Mesenchymal stem cell (in vitro differentiated cells and primary cell): ENCODE results near the gene PIKFYVE.
A peak's percentile ranks its signal among the peaks of the same experiment; 100 is the strongest.

Source experiments
- DNase-seq: peaks from one replicate; pipeline ENCODE4 v3.0.0-alpha.2; 2013
- H2AFZ ChIP-seq: one replicate; pipeline ENCODE4 v1.6.1; 2013; ENCODE audit warnings: low read depth, mild to moderate bottlenecking, control low read depth, inconsistent platforms, low read length, moderate library complexity
- H2AK5ac ChIP-seq: 2 replicates; pipeline ENCODE4 v1.6.1; 2013; ENCODE audit warnings: low read length, moderate library complexity, mild to moderate bottlenecking, inconsistent platforms; ENCODE audit not compliant: severe bottlenecking
- H2BK120ac ChIP-seq: one replicate; pipeline ENCODE4 v1.6.1; 2013; ENCODE audit warnings: low read depth, mild to moderate bottlenecking, inconsistent platforms, low read length, moderate library complexity
- H2BK12ac ChIP-seq, 2 experiments: one replicate each; pipeline ENCODE4 v1.6.1; 2013; ENCODE audit warnings: inconsistent platforms in 2 of 2, low read length in 2 of 2, mild to moderate bottlenecking in 2 of 2, moderate library complexity in 2 of 2, control low read depth in 1 of 2
- H2BK15ac ChIP-seq: one replicate; pipeline ENCODE4 v1.6.1; 2013; ENCODE audit warnings: mild to moderate bottlenecking, low read depth, inconsistent platforms; ENCODE audit not compliant: poor library complexity, severe bottlenecking
- H2BK5ac ChIP-seq: 2 replicates; pipeline ENCODE4 v1.6.1; 2013; ENCODE audit warnings: low read depth, mild to moderate bottlenecking, low read length, control low read depth, inconsistent platforms; ENCODE audit not compliant: poor library complexity, severe bottlenecking
- H3K14ac ChIP-seq, 2 experiments: one replicate each; pipeline ENCODE4 v1.6.1; 2013; ENCODE audit warnings: inconsistent platforms in 2 of 2, low read length in 2 of 2, control low read depth in 1 of 2, mild to moderate bottlenecking in 1 of 2, moderate library complexity in 1 of 2
- H3K18ac ChIP-seq, 2 experiments: one replicate each; pipeline ENCODE4 v1.6.1; 2013; ENCODE audit warnings: inconsistent platforms in 2 of 2, low read length in 2 of 2, control low read depth in 1 of 2, low read depth in 1 of 2, mild to moderate bottlenecking in 1 of 2
- H3K23ac ChIP-seq, 2 experiments: one replicate each; pipeline ENCODE4 v1.6.1; 2013; ENCODE audit warnings: inconsistent platforms in 2 of 2, low read length in 2 of 2, mild to moderate bottlenecking in 2 of 2, moderate library complexity in 2 of 2, control low read depth in 1 of 2
- H3K27ac ChIP-seq: 2 replicates; pipeline ENCODE4 v1.5.1; 2013; ENCODE audit warnings: mild to moderate bottlenecking, moderate library complexity, low read length, control low read depth, inconsistent platforms; ENCODE audit not compliant: poor library complexity, severe bottlenecking
- H3K27me3 ChIP-seq, 2 experiments: 2 replicates each; pipeline versions ENCODE4 v1.6.1 to v1.7.0; 2013; ENCODE audit warnings: low read length in 2 of 2, mild to moderate bottlenecking in 2 of 2, moderate library complexity in 2 of 2, control low read depth in 1 of 2, inconsistent platforms in 1 of 2; ENCODE audit not compliant: control insufficient read depth in 1 of 2, insufficient read depth in 1 of 2
- H3K36me3 ChIP-seq, 2 experiments: 2 replicates each; pipeline versions ENCODE4 v1.6.1 to v1.7.0; 2013; ENCODE audit warnings: low read length in 2 of 2, control low read depth in 1 of 2, inconsistent platforms in 1 of 2, low read depth in 1 of 2, mild to moderate bottlenecking in 1 of 2; ENCODE audit not compliant: insufficient read depth in 2 of 2, control insufficient read depth in 1 of 2
- H3K4ac ChIP-seq, 2 experiments: one replicate each; pipeline ENCODE4 v1.6.1; 2013; ENCODE audit warnings: inconsistent platforms in 2 of 2, low read length in 2 of 2, mild to moderate bottlenecking in 2 of 2, moderate library complexity in 2 of 2, control low read depth in 1 of 2, low read depth in 1 of 2
- H3K4me1 ChIP-seq: 2 replicates; pipeline ENCODE4 v1.6.1; 2013; ENCODE audit warnings: low read depth, low read length, control low read depth; ENCODE audit not compliant: control insufficient read depth, insufficient read depth
- H3K4me2 ChIP-seq: 2 replicates; pipeline ENCODE4 v1.6.1; 2013; ENCODE audit warnings: low read length, mild to moderate bottlenecking, inconsistent platforms; ENCODE audit not compliant: poor library complexity, severe bottlenecking
- H3K4me3 ChIP-seq, 2 experiments: 2 replicates each; pipeline versions ENCODE4 v1.5.1 to v1.7.0; 2013; ENCODE audit warnings: low read length in 2 of 2, mild to moderate bottlenecking in 2 of 2, control low read depth in 1 of 2, low read depth in 1 of 2; ENCODE audit not compliant: insufficient read depth in 1 of 2
- H3K79me1 ChIP-seq: replicated peaks from 2 replicates; pipeline ENCODE4 v1.6.1; 2013; ENCODE audit warnings: mild to moderate bottlenecking, control low read depth, low read length, inconsistent platforms; ENCODE audit not compliant: poor library complexity, severe bottlenecking
- H3K9ac ChIP-seq: 2 replicates; pipeline ENCODE4 v1.7.0; 2013; ENCODE audit warnings: mild to moderate bottlenecking, low read length, moderate library complexity
- H3K9me3 ChIP-seq: 2 replicates; pipeline ENCODE4 v1.7.0; 2013; ENCODE audit warnings: mild to moderate bottlenecking, low read length; ENCODE audit not compliant: control insufficient read depth
- H4K8ac ChIP-seq: one replicate; pipeline ENCODE4 v1.6.1; 2013; ENCODE audit warnings: inconsistent platforms, mild to moderate bottlenecking, low read length, moderate library complexity
- H4K91ac ChIP-seq: one replicate; pipeline ENCODE4 v1.6.1; 2013; ENCODE audit warnings: mild to moderate bottlenecking, low read length, inconsistent platforms
- WGBS: methylation state at CpG from one replicate; pipeline ENCODE4 v1.1.7; 2013; ENCODE audit warnings: mixed read lengths; 5-methylcytosine and 5-hydroxymethylcytosine counted together

Gene PIKFYVE

DNA sequence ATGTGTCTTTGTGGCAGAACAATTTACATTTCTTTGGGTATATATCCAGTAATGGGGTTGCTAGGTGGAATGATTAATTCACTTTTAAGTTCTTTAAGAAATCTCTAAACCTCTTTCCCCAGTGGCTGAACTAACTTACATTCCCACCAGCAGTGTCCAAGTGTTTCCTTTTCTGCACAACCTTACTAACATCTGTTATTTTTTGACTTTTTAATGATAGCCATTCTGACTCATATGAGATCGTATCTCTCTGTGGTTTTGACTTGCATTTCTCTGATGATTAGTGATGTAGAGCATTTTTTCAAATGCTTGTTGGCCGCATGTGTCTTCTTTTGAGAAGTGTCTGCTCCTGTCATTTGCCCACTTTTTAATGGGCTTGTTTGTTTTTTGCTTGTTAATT is 97.4 kb downstream of the PIKFYVE start:
- Histone ChIP-seq H3K9me3 (no peaks in the 10 kb centered on the region), H3K27ac (peak overlapping the region; percentile 76), H3K14ac (no peak overlapping the region), H2AK5ac (no peak overlapping the region), H3K23ac (no peak overlapping the region), H3K4me2 (no peak overlapping the region), H4K91ac (no peak overlapping the region), H4K8ac (no peak overlapping the region), H3K18ac (no peak overlapping the region), H3K4me1 (no peaks in the 10 kb centered on the region), H2BK5ac (no peak overlapping the region), H3K4ac (no peak overlapping the region), H2AFZ (no peak overlapping the region), H3K36me3 (peaks cover 0 to 17% of the 10 kb centered on the region in 2 experiments), H2BK120ac (no peak overlapping the region), H2BK15ac (no peak overlapping the region), H3K4me3 (no peak overlapping the region), H3K9ac (no peak overlapping the region), H3K27me3 (no peaks in the 10 kb centered on the region), H2BK12ac (no peak overlapping the region), H3K79me1 (peaks cover 4% of the 10 kb centered on the region)
- 5% methylated on average over 2 of the region's 2 CpGs for WGBS
- peak; percentile 87 for DNase-seq

DNA sequence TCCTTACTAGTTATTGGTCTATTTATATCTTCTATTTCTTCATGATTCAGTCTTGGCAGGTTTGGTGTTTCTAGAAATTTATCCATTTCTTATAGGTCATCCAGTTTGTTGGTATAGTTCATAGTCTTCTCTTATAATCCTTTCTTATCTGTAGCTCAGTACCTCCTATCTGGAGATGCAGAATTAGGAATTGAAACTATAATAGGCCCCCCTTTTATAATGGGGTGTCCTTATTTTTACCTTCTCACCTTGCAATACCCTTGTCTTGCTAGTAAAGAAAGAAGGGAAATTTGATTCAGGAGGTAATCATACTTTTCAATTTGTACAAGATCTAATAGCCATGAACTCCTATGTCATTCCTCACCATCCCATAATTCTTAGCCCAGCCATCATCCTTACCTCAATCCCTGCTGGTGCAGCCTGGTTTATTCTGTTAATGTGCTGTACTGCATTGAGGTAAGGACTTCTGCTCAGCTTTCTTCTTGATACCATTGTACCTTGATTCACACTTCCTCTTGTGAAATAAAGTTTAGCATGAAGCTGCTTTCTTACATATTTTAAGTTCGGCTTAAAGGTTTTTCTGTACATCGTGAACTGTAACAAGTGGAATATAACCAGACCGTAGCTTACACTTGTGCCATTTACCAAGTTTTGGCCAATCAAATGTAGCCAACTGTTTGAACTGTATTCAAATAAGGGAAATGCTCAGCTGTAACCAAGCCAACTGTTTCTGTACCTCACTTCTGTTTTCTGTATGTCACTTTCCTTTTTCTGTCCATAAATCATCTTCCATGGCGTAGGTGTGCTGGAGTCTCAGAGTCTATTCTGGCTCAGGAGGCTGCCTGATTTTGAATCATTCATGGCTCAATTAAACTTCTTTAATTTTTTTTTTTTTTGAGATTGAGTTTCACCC is 100.4 kb downstream of the PIKFYVE start:
- no peaks in the 10 kb centered on the region for H3K36me3 ChIP-seq
- H3K9me3 ChIP-seq = no peaks in the 10 kb centered on the region
- H2AFZ ChIP-seq = no peak overlapping the region
- no peak overlapping the region for H2AK5ac ChIP-seq
- no peak overlapping the region for H2BK5ac ChIP-seq
- H3K4me1 ChIP-seq = no peaks in the 10 kb centered on the region
- no peak overlapping the region for H3K18ac ChIP-seq
- H3K4ac ChIP-seq = no peak overlapping the region
- DNase-seq = no peak
- no peak overlapping the region for H3K27ac ChIP-seq
- H2BK120ac ChIP-seq = no peak overlapping the region
- H3K23ac ChIP-seq = no peak overlapping the region
- no peak overlapping the region for H3K4me3 ChIP-seq
- no peaks in the 10 kb centered on the region for H3K79me1 ChIP-seq
- no peaks in the 10 kb centered on the region for H3K27me3 ChIP-seq
- H2BK12ac ChIP-seq = no peak overlapping the region
- no peak overlapping the region for H4K91ac ChIP-seq
- H3K4me2 ChIP-seq = no peak overlapping the region
- H3K9ac ChIP-seq = no peak overlapping the region
- no peak overlapping the region for H2BK15ac ChIP-seq
- H3K14ac ChIP-seq = no peak overlapping the region
- 97% methylated on average over 3 of the region's 4 CpGs for WGBS
- H4K8ac ChIP-seq = no peak overlapping the region

DNA sequence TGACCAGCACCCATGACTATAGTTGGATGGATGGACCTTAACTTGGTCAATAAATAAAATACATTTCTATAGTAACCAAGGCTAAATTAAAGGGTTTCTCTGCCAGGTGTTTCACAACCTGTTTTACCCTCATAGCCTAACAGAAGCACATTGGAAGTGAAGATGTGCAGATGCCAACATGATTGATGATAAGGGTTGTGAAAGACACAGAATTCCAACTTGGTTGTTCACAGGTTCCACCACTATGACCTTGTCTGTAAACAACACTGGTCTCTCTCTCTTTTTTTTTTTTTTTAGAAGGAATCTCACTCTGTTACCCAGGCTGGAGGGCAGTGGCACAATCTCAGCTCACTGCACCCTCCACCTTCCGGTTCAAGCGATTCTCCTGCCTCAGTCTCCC is 103.0 kb downstream of the PIKFYVE start:
- no peak overlapping the region for H2BK12ac ChIP-seq
- H3K23ac ChIP-seq = no peak overlapping the region
- no peak overlapping the region for H3K4me3 ChIP-seq
- no peaks in the 10 kb centered on the region for H3K36me3 ChIP-seq
- no peaks in the 10 kb centered on the region for H3K4me1 ChIP-seq
- no peak overlapping the region for H4K8ac ChIP-seq
- H2AFZ ChIP-seq = no peak overlapping the region
- H3K14ac ChIP-seq = no peak overlapping the region
- no peak overlapping the region for H3K27ac ChIP-seq
- no peaks in the 10 kb centered on the region for H3K27me3 ChIP-seq
- WGBS = 100% methylated on average over 1 of the region's 2 CpGs
- no peak overlapping the region for H3K4me2 ChIP-seq
- no peak overlapping the region for H3K9ac ChIP-seq
- H2BK120ac ChIP-seq = no peak overlapping the region
- H3K9me3 ChIP-seq = no peaks in the 10 kb centered on the region
- H3K18ac ChIP-seq = no peak overlapping the region
- H3K79me1 ChIP-seq = no peaks in the 10 kb centered on the region
- peak; percentile 58 for DNase-seq
- H4K91ac ChIP-seq = no peak overlapping the region
- H3K4ac ChIP-seq = no peak overlapping the region
- no peak overlapping the region for H2AK5ac ChIP-seq
- H2BK15ac ChIP-seq = no peak overlapping the region
- no peak overlapping the region for H2BK5ac ChIP-seq

DNA sequence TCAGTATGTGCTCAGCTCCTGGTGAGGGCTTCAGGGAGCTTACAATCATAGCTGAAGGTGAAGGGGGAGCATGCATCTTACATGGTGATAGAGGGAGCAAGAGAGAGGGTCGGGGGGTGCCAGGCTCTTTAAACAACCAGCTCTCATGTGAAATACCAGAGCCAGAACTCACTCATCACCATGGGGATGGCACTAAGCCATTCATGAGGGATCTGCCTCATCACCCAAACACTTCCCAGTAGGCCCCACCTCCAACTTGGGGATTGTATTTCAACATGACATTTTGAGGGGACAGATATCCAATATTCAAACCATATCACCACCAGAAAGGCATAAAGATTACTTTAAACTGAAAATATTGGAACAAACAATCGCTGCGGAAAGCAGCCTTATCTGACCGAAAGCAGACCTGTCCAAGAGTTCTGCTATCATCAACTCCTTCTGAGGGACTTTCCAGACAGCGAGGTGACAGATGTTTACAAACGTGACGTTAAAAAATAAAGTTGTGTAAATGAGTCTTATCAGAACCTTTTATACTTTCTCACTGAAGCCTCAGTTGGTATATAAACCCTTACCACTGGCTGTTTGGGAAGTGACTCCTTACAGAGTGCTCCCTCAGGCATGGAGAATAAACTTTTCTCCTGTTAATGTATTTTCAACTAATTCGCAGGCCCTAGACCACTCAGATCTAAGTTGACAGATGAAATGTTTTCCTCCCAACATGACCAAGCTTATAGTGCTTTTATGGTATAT is 105.0 kb downstream of the PIKFYVE start:
- 92% methylated on average over 5 of the region's 8 CpGs for WGBS
- no peaks in the 10 kb centered on the region for H3K9me3 ChIP-seq

More for the DNA sequence above, 105.0 kb downstream of the PIKFYVE start:
- H3K36me3 ChIP-seq = no peaks in the 10 kb centered on the region
- no peak overlapping the region for H3K4ac ChIP-seq
- no peaks in the 10 kb centered on the region for H3K79me1 ChIP-seq
- peaks cover 0 to 6% of the 10 kb centered on the region in 2 experiments for H3K27me3 ChIP-seq
- no peak overlapping the region for H2BK120ac ChIP-seq
- H2BK12ac ChIP-seq = no peak overlapping the region
- no peak overlapping the region for H3K4me2 ChIP-seq
- no peak overlapping the region for H2AK5ac ChIP-seq
- H2BK15ac ChIP-seq = no peak overlapping the region
- H3K14ac ChIP-seq = no peak overlapping the region
- no peak overlapping the region for H3K18ac ChIP-seq
- no peak for DNase-seq
- no peak overlapping the region for H4K91ac ChIP-seq
- no peak overlapping the region for H2BK5ac ChIP-seq
- no peak overlapping the region for H3K23ac ChIP-seq
- no peaks in the 10 kb centered on the region for H3K4me1 ChIP-seq
- H2AFZ ChIP-seq = no peak overlapping the region
- H4K8ac ChIP-seq = no peak overlapping the region
- H3K4me3 ChIP-seq = no peak overlapping the region
- H3K9ac ChIP-seq = no peak overlapping the region
- H3K27ac ChIP-seq = no peak overlapping the region
